ENCODE data around the gene OPN4.
"Not testable (repeated sequence)": the region's sequence is repeated elsewhere in the genome, so short reads cannot be mapped to it uniquely, and the experiment has no call there.

Gene OPN4

DNA sequence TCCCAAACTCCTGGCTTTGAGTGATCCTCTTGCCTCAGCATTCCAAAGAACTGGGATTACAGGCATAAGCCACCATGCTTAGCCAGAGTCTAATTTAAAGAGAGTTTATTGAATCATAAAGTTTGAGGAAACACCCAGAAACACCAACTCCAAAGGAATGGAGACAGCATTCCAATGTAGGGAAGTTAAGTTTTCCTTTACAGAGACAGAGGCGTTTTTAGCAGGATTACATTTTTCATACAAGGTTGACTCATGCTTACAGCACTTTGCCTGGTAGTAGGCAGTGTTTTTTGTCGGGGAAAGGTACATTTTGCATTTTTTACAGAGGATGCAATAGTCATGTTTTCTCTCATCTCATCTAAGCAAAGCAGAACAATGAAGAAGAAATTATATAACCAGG lies 18.9 kb upstream of the OPN4 start:
- no peak overlapping the region for H3K4me3 ChIP-seq (ENCODE audit: low read length)
- no peaks in the 10 kb centered on the region for H3K9me3 ChIP-seq (ENCODE audit: control insufficient read depth, low read length)
- H3K27me3 ChIP-seq (ENCODE audit: control insufficient read depth, insufficient read depth, low read length): peaks cover 43% of the 10 kb centered on the region
- H3K4me1 ChIP-seq (ENCODE audit: control insufficient read depth, insufficient read depth, low read length): no peaks in the 10 kb centered on the region
- no peaks in the 10 kb centered on the region for H3K36me3 ChIP-seq (ENCODE audit: control insufficient read depth, insufficient read depth, low read length)
- H3K9ac ChIP-seq (ENCODE audit: low read length): no peak overlapping the region

DNA sequence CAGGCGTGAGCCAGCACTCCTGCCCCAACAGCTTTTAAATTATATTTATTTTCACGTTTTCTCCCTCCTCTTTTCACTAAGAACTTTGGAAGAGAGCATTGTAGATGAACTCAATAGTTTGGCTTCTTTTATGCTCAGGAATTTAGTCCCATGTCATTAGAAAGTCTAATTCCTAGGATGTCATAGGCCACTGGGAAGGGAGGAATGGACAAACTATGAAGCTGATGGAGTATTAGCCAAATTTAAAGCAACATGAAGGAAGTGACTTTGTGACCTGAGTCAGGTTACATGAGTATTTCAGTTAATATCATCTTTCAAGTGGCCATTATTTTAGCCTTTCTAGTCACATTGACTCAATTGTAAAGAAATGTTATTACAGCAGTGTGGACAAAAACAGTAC lies 18.0 kb upstream of the OPN4 start:
- Histone ChIP-seq H3K9ac (ENCODE audit: low read length) (no peak overlapping the region), H3K4me1 (ENCODE audit: control insufficient read depth, insufficient read depth, low read length) (no peaks in the 10 kb centered on the region), H3K27me3 (ENCODE audit: control insufficient read depth, insufficient read depth, low read length) (peaks cover 40% of the 10 kb centered on the region), H3K36me3 (ENCODE audit: control insufficient read depth, insufficient read depth, low read length) (no peaks in the 10 kb centered on the region), H3K4me3 (ENCODE audit: low read length) (no peak overlapping the region), H3K9me3 (ENCODE audit: control insufficient read depth, low read length) (no peaks in the 10 kb centered on the region)

- Histone ChIP-seq H3K9ac (ENCODE audit: low read length) (no peak overlapping the region), H3K4me1 (ENCODE audit: control insufficient read depth, insufficient read depth, low read length) (no peaks in the 10 kb centered on the region), H3K4me3 (ENCODE audit: low read length) (no peak overlapping the region), H3K27me3 (ENCODE audit: control insufficient read depth, insufficient read depth, low read length) (peaks cover 7% of the 10 kb centered on the region), H3K9me3 (ENCODE audit: control insufficient read depth, low read length) (no peaks in the 10 kb centered on the region), H3K36me3 (ENCODE audit: control insufficient read depth, insufficient read depth, low read length) (no peaks in the 10 kb centered on the region)
Observed at GRCh38 chr10:86642021-86642420, 12.3 kb upstream of the OPN4 start.

GRCh38 chr10:86642499-86642898 lies 11.8 kb upstream of the OPN4 start:
- no peak overlapping the region for H3K9ac ChIP-seq (ENCODE audit: low read length)
- no peaks in the 10 kb centered on the region for H3K36me3 ChIP-seq (ENCODE audit: control insufficient read depth, insufficient read depth, low read length)
- no peaks in the 10 kb centered on the region for H3K4me1 ChIP-seq (ENCODE audit: control insufficient read depth, insufficient read depth, low read length)
- no peak overlapping the region for H3K4me3 ChIP-seq (ENCODE audit: low read length)
- peaks cover 7% of the 10 kb centered on the region for H3K27me3 ChIP-seq (ENCODE audit: control insufficient read depth, insufficient read depth, low read length)
- H3K9me3 ChIP-seq (ENCODE audit: control insufficient read depth, low read length): no peaks in the 10 kb centered on the region

- H3K4me1 ChIP-seq (ENCODE audit: control insufficient read depth, insufficient read depth, low read length): peaks cover 7% of the 10 kb centered on the region
- H3K4me3 ChIP-seq (ENCODE audit: low read length): no peak overlapping the region
- no peak overlapping the region for H3K9ac ChIP-seq (ENCODE audit: low read length)
- no peaks in the 10 kb centered on the region for H3K36me3 ChIP-seq (ENCODE audit: control insufficient read depth, insufficient read depth, low read length)
- no peaks in the 10 kb centered on the region for H3K27me3 ChIP-seq (ENCODE audit: control insufficient read depth, insufficient read depth, low read length)
- no peaks in the 10 kb centered on the region for H3K9me3 ChIP-seq (ENCODE audit: control insufficient read depth, low read length)
Observed at GRCh38 chr10:86644152-86644793, 10.1 kb upstream of the OPN4 start.

DNA sequence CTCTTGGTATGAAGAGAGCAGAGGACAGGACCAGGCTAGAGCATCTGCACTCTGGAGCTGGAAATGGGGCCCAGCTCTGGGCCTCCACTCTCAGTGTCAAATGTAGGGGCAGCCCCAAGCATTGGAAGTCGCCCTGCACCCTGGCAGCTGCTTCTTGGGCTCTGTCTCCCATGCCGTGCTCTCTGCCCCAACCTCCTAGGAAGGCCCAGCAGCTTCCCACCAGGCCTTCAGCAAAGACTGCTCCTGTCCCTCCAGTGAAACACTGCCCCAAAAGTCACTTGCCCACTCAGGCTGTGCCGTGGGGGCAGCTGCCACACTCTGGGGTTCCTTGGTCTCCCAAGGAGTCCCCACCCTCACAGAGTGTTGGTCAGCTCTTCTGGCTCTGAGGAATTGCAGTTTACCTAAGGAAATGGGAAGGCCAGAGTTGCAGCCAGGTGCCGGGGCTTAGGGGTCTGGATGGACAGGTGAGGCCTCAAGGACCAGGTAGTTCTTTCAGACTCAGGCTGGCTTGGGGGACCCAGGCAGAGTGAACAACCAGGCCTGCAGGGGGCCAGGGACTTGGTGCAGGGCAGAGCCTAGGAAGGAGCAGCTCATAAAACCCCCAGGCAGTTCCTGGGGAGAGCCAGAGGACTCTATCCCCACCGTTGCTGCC lies 9.4 kb upstream of the OPN4 start:
- no peaks in the 10 kb centered on the region for H3K27me3 ChIP-seq (ENCODE audit: control insufficient read depth, insufficient read depth, low read length)

GRCh38 chr10:86645621-86646165 lies 8.7 kb upstream of the OPN4 start:
- H3K9me3 ChIP-seq (ENCODE audit: control insufficient read depth, low read length); H3K27me3 ChIP-seq (ENCODE audit: control insufficient read depth, insufficient read depth, low read length); H3K9ac ChIP-seq (ENCODE audit: low read length); H3K36me3 ChIP-seq (ENCODE audit: control insufficient read depth, insufficient read depth, low read length); H3K4me3 ChIP-seq (ENCODE audit: low read length): not testable (repeated sequence)
- peaks cover 16% of the 10 kb centered on the region for H3K4me1 ChIP-seq (ENCODE audit: control insufficient read depth, insufficient read depth, low read length)

More for the DNA sequence above, 9.4 kb upstream of the OPN4 start:
- peaks cover 14% of the 10 kb centered on the region for H3K4me1 ChIP-seq (ENCODE audit: control insufficient read depth, insufficient read depth, low read length)
- no peak overlapping the region for H3K4me3 ChIP-seq (ENCODE audit: low read length)
- H3K9me3 ChIP-seq (ENCODE audit: control insufficient read depth, low read length): no peaks in the 10 kb centered on the region
- no peak overlapping the region for H3K9ac ChIP-seq (ENCODE audit: low read length)
- no peaks in the 10 kb centered on the region for H3K36me3 ChIP-seq (ENCODE audit: control insufficient read depth, insufficient read depth, low read length)

- H3K4me3 ChIP-seq (ENCODE audit: low read length): no peak overlapping the region
- peaks cover 21% of the 10 kb centered on the region for H3K4me1 ChIP-seq (ENCODE audit: control insufficient read depth, insufficient read depth, low read length)
- peaks cover 4% of the 10 kb centered on the region for H3K27me3 ChIP-seq (ENCODE audit: control insufficient read depth, insufficient read depth, low read length)
- H3K9me3 ChIP-seq (ENCODE audit: control insufficient read depth, low read length): no peaks in the 10 kb centered on the region
- no peak overlapping the region for H3K9ac ChIP-seq (ENCODE audit: low read length)
- no peaks in the 10 kb centered on the region for H3K36me3 ChIP-seq (ENCODE audit: control insufficient read depth, insufficient read depth, low read length)
Observed at GRCh38 chr10:86646532-86646931, 7.8 kb upstream of the OPN4 start.

GRCh38 chr10:86646933-86647332 lies 7.4 kb upstream of the OPN4 start:
- Histone ChIP-seq H3K4me1 (ENCODE audit: control insufficient read depth, insufficient read depth, low read length) (peaks cover 21% of the 10 kb centered on the region), H3K4me3 (ENCODE audit: low read length) (no peak overlapping the region), H3K27me3 (ENCODE audit: control insufficient read depth, insufficient read depth, low read length) (peaks cover 4% of the 10 kb centered on the region), H3K9me3 (ENCODE audit: control insufficient read depth, low read length) (no peaks in the 10 kb centered on the region), H3K36me3 (ENCODE audit: control insufficient read depth, insufficient read depth, low read length) (no peaks in the 10 kb centered on the region), H3K9ac (ENCODE audit: low read length) (no peak overlapping the region)

- peaks cover 10% of the 10 kb centered on the region for H3K27me3 ChIP-seq (ENCODE audit: control insufficient read depth, insufficient read depth, low read length)
- H3K9ac ChIP-seq (ENCODE audit: low read length): no peak overlapping the region
- H3K36me3 ChIP-seq (ENCODE audit: control insufficient read depth, insufficient read depth, low read length): no peaks in the 10 kb centered on the region
- no peaks in the 10 kb centered on the region for H3K9me3 ChIP-seq (ENCODE audit: control insufficient read depth, low read length)
- no peak overlapping the region for H3K4me3 ChIP-seq (ENCODE audit: low read length)
- H3K4me1 ChIP-seq (ENCODE audit: control insufficient read depth, insufficient read depth, low read length): peaks cover 21% of the 10 kb centered on the region
Observed at GRCh38 chr10:86647773-86648703, 6.3 kb upstream of the OPN4 start.

GRCh38 chr10:86648704-86649427 lies 5.5 kb upstream of the OPN4 start:
- H3K9ac ChIP-seq (ENCODE audit: low read length): no peak overlapping the region
- H3K36me3 ChIP-seq (ENCODE audit: control insufficient read depth, insufficient read depth, low read length): no peaks in the 10 kb centered on the region
- H3K9me3 ChIP-seq (ENCODE audit: control insufficient read depth, low read length): no peaks in the 10 kb centered on the region
- H3K4me3 ChIP-seq (ENCODE audit: low read length): no peak overlapping the region
- H3K27me3 ChIP-seq (ENCODE audit: control insufficient read depth, insufficient read depth, low read length): peaks cover 10% of the 10 kb centered on the region
- H3K4me1 ChIP-seq (ENCODE audit: control insufficient read depth, insufficient read depth, low read length): peaks cover 21% of the 10 kb centered on the region
